LNCAP (cell line): ENCODE results near the gene SMYD3.
A peak's percentile ranks its signal among the peaks of the same experiment; 100 is the strongest.

ENCODE experiments used
- TF ChIP-seq, protein P1 (sequence below): fragments of 450-650 bp; IDR thresholded peaks from 2 replicates; pipeline ENCODE4 v1.5.1; 2017; ENCODE audit warnings: mild to moderate bottlenecking

SMYD3 gene

DNA sequence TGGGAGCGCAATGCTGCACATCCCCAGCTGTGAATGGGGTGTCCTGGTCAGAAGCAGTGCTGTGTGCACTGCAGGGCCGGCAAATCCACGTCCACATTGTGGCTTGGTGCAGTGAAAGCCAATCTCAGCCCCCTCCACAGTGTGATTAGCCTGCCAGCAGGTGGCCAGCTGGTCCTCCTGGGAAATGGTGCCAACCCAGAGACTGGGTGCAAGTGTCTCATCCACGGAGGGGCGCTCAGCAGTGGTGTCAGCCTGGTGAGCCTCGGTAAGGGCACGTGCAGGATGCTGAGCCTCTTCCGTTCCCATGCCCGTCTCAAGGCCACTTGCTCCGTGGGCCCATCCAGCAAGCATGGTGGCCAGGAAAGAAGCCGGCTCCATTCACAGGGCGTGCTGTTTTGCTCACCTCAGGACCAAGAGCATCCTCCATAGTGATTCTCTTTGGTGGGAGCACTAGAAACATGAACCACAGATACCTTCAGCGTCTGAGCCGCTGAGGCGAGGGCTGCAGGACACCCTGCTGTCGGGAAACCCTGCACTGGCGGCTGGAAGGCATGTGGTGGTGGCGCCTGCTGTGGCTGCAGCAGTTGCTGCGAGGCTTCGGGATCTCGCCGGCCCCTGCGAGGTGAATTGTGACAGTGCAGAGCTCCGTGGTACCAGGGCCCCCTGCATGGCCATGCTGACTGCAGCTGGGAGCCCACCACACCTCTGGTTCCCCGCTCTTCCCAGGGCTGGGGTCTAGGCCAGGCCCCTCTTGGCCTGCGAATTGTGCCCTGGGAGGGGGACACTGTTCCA, 2.0 kb upstream of the SMYD3 start:
- TF ChIP-seq, protein P1, sequence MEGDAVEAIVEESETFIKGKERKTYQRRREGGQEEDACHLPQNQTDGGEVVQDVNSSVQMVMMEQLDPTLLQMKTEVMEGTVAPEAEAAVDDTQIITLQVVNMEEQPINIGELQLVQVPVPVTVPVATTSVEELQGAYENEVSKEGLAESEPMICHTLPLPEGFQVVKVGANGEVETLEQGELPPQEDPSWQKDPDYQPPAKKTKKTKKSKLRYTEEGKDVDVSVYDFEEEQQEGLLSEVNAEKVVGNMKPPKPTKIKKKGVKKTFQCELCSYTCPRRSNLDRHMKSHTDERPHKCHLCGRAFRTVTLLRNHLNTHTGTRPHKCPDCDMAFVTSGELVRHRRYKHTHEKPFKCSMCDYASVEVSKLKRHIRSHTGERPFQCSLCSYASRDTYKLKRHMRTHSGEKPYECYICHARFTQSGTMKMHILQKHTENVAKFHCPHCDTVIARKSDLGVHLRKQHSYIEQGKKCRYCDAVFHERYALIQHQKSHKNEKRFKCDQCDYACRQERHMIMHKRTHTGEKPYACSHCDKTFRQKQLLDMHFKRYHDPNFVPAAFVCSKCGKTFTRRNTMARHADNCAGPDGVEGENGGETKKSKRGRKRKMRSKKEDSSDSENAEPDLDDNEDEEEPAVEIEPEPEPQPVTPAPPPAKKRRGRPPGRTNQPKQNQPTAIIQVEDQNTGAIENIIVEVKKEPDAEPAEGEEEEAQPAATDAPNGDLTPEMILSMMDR, result no peak

DNA sequence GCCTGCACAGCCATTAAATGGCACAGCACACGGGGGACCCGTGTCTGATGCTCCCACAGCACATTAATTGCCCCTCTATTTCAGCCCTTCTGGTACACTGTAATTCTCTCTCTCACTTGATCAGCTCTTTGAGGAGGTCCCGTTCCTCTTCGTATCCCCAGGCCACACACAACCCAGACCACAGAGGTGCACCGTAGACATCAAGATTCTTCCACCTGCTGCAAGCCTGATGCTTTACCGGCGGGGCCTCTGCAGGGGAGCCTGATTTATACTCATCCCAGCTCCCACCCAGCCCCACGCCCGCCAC, 759 bp downstream of the SMYD3 start:
- TF ChIP-seq, protein P1, result no peak

DNA sequence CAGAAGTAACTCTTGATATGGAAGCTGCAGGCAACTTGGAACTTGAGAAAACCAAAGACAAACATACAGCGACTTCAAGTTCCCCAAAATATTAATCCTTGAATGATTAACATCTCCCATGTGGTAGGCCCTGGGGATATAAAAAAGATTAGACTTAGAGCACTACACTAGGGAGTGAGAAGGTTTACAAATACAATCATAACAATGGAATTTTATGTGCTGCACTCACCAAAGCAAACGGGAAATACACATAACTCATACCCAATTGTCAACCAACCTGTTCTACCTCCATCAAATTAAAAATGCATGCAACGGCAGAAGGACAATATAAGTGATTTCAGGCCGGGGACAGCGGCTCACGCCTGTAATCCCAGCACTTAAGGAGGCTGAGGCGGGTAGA, 3.7 kb downstream of the SMYD3 start:
- TF ChIP-seq, protein P1, result no peak

DNA sequence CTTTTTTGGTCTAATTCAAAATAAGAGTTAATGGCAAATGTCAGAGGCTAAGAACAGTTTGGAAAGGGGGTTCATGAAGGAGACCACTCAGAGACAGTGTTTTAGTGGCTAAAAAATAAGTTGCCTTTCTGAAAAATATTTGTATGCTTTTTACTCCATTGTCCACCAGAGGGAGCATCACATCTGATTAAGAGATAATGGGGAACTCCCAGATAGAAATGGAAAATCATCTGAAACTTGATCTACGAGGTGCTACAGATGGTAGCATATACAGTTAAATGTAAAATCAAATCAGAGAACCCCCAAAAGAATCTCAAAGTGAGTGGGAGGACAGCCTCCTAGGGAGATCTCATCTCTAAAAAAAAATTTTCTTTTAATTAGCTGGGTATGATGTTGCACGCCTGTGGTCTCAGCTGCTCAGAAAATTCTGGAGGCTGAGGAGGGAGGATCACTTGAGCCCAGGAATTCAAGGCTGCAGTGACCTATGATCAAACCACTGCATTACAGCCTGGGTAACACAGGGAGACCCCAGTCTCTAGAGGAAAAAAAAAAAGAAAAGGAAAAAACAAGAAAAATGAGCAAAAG, 9.7 kb downstream of the SMYD3 start:
- TF ChIP-seq, protein P1, result peak; percentile 75

DNA sequence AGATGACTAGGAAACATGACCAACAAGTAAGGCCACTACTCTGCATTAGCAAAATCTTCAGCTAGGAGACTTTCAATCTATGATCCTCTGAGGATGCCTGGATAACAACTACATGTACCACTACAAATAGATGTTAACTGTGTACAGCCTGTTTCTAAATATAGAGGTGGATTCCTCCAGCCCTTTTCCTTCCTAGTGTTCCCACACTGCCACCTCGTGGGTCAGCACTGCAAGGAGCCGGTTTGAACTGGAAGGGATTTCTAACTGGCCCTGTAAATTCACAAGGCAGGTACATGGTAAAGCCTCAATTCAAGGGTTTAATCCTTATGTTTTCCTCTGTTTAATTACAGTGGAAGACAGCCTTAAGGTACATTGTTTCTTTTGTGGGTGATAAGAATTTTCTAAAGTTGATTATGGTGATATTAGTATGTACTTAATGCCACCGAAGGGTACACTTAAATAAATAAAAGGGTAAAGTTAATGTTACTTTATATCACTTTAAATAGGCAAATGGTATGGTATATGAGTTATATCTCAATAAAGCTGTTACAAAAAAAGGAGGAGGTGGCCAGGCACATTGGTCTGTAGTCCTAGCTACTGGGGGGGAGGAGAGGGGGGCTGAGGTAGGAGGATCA, 14.4 kb downstream of the SMYD3 start:
- TF ChIP-seq, protein P1, result peak; percentile 99

DNA sequence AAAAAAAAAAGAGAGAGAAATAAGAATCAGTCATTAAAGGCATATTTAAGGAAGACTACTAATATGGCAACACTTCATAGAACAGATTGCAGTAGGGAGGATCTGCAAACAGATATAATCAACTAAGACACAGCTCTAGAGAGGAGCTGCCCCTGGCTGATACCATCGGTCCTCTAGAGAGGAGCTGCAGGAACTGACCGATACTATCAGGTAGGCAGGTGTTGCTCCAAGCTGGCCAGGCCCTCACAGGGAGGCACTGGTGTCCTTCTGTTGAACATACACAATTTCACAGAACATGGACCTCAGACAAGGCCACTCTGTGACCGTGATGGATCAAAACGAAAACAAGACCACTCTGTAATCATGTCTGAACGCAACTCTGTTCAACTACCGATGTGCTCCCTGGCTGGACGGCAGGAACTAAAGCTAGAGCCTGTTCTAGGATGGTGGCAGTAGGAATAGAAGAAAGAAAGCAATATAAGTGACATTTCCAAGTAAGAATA, 15.5 kb downstream of the SMYD3 start:
- TF ChIP-seq, protein P1, result no peak

DNA sequence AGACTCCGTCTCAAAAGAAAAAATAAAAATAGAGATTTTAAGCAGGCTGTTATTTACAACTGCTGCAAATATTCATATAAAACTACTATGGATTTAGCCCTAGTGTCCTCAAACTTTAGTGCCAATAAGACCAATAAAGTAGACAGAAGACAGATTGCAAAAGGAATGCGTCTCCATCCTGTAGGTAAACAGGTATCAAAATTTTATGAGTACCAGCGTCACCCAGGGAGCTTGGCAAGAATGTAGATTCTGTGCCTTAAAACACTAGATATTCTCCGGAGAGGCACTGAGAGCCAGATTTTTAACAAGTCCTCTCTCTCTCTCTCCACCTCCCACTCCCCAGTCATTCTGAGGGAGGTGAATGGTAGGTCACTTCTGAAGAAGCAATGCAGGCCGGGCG, 18.4 kb downstream of the SMYD3 start:
- TF ChIP-seq, protein P1, result no peak
